HepG2 (cell line): Measurements from ENCODE around the gene KLHL7. TPM values are rescaled to one million over a fixed set of nuclear protein-coding genes. Genes with fewer than 3 reads are reported as not detected.

ENCODE experiments used
- BHLHE40 ChIP-seq: IDR thresholded peaks from 2 replicates; pipeline ENCODE4 v1.6.1; 2011; ENCODE audit warnings: low read length, improper control_type of control experiment
- GABPB1 ChIP-seq: IDR thresholded peaks from 2 replicates; pipeline ENCODE4 v1.6.1; 2016; ENCODE audit warnings: mild to moderate bottlenecking, missing genetic modification reagents, moderate library complexity, missing compliant biosample characterization
- NFE2L2 ChIP-seq: fragments of 150-350 bp; IDR thresholded peaks from 2 replicates; pipeline ENCODE4 v1.6.1; 2014; ENCODE audit warnings: low read length
- NR2F2 ChIP-seq: IDR thresholded peaks from 2 replicates; pipeline ENCODE4 v1.6.1; 2012; ENCODE audit warnings: low read depth, inconsistent platforms, borderline replicate concordance
- PHB2 ChIP-seq: fragments of 450-650 bp; IDR thresholded peaks from 2 replicates; pipeline ENCODE4 v1.6.1; 2018; ENCODE audit not compliant: partially characterized antibody
- ZNF121 ChIP-seq: sonication (generic); formaldehyde crosslinking; IDR thresholded peaks from 2 replicates; pipeline ENCODE4 v1.5.0; 2020; ENCODE audit warnings: mild to moderate bottlenecking, missing genetic modification reagents
- ZNF446 ChIP-seq: sonication (generic); formaldehyde crosslinking; IDR thresholded peaks from 2 replicates; pipeline ENCODE4 v1.5.0; 2020; ENCODE audit warnings: mild to moderate bottlenecking, missing genetic modification reagents
- ZNF841 ChIP-seq: sonication (generic); formaldehyde crosslinking; IDR thresholded peaks from 2 replicates; pipeline ENCODE4 v1.8.1; 2023; ENCODE audit warnings: missing genetic modification reagents, borderline replicate concordance
- ZSCAN21 ChIP-seq: sonication (generic); formaldehyde crosslinking; IDR thresholded peaks from 2 replicates; pipeline ENCODE4 v1.8.0; 2022; ENCODE audit warnings: mild to moderate bottlenecking, missing genetic modification reagents, moderate library complexity, borderline replicate concordance
- ZSCAN29 ChIP-seq: sonication (generic); formaldehyde crosslinking; conservative IDR thresholded peaks from 2 replicates; pipeline ENCODE4 v1.4.0; 2020; ENCODE audit warnings: mild to moderate bottlenecking, missing genetic modification reagents
- polyA plus RNA-seq, 8 experiments: library from polyadenylated mRNA; depleted of rRNA in 3 of 8; stranded (reverse) in 7 of 8; unstranded in 1 of 8; fragments of >200 nt; fragmentation: Illumina TruSeq in 4 of 8; extraction: Trizol in 4 of 8; gene quantifications; 2 replicates each; pipeline versions ENCODE4 v1.2.1 to v1.2.3, GENCODE V29; 2011 to 2016; ENCODE audit warnings: low read depth in 4 of 8, missing spikeins in 1 of 8, mixed read lengths in 1 of 8; ENCODE audit not compliant: insufficient read depth in 1 of 8
- total RNA-seq, 5 experiments: library from RNA; depleted of rRNA; stranded (reverse); fragments of >200 nt; fragmentation: Illumina TruSeq; extraction: Trizol; gene quantifications; 2 replicates each; pipeline ENCODE4 v1.2.3, GENCODE V29; 2016; ENCODE audit warnings: low read depth in 1 of 5
- TF ChIP-seq, protein P1 (sequence below): sonication (generic); formaldehyde crosslinking; IDR thresholded peaks from 2 replicates; pipeline ENCODE4 v1.5.0; 2020; ENCODE audit warnings: mild to moderate bottlenecking, missing genetic modification reagents
- TF ChIP-seq, protein P2 (sequence below): IDR thresholded peaks from 2 replicates; pipeline ENCODE4 v1.6.1; 2012; ENCODE audit warnings: low read depth, low read length, improper control_type of control experiment
- TF ChIP-seq, protein P3 (sequence below), 2 experiments: sonication (generic) in 1 of 2; formaldehyde crosslinking in 1 of 2; IDR thresholded peaks; 2 replicates each; pipeline versions ENCODE4 v1.6.1 to v1.9.0; 2014 to 2022; ENCODE audit warnings: antibody characterized with exemption in 1 of 2, borderline replicate concordance in 1 of 2, inconsistent platforms in 1 of 2, low read depth in 1 of 2, missing genetic modification reagents in 1 of 2
- TF ChIP-seq, protein P4 (sequence below): sonication (generic); formaldehyde crosslinking; IDR thresholded peaks from 2 replicates; pipeline ENCODE4 v1.4.0; 2020; ENCODE audit warnings: missing genetic modification reagents, borderline replicate concordance
- TF ChIP-seq, protein P5 (sequence below): sonication (generic); formaldehyde crosslinking; IDR thresholded peaks from 2 replicates; pipeline ENCODE4 v1.8.0; 2022; ENCODE audit warnings: missing genetic modification reagents, low read depth, mild to moderate bottlenecking, borderline replicate concordance

Gene KLHL7
- total and polyA plus RNA-seq, 2 of the 13 experiments (the other 11 are each of a cell fraction or from before 2014, with no cell fraction given) = 16.2 to 34.4 TPM

DNA sequence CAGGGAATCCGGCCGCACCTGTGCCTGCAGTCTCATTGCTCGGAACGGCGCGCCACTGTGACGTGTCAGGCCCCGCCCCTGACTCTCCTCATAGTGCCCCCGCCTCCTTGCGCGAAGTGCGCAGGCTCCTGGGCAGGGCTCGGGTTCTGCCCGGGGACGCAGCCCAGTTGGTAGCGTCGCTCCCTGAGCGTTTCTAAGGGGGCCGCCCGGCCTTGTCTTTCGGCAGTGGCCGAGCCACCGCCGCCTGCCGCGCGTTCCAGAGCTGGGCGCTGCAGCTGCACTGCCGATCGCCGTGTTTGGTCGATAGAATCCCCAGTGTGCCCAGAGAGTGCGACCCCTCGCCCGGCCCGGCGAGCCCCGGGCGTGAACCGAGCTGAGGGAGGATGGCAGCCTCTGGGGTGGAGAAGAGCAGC lies at the start of gene KLHL7 (continued):
- TF ChIP-seq, protein P1, sequence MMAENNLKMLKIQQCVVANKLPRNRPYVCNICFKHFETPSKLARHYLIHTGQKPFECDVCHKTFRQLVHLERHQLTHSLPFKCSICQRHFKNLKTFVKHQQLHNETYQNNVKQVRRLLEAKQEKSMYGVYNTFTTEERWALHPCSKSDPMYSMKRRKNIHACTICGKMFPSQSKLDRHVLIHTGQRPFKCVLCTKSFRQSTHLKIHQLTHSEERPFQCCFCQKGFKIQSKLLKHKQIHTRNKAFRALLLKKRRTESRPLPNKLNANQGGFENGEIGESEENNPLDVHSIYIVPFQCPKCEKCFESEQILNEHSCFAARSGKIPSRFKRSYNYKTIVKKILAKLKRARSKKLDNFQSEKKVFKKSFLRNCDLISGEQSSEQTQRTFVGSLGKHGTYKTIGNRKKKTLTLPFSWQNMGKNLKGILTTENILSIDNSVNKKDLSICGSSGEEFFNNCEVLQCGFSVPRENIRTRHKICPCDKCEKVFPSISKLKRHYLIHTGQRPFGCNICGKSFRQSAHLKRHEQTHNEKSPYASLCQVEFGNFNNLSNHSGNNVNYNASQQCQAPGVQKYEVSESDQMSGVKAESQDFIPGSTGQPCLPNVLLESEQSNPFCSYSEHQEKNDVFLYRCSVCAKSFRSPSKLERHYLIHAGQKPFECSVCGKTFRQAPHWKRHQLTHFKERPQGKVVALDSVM (CRISPR knock-in tag) = peak; percentile 29; the same call in 1 of the 2 replicates
- TF ChIP-seq NR2F2 (no peak), NFE2L2 (no peak), GABPB1 (peak; percentile 78), ZNF841 (CRISPR knock-in tag) (no peak), BHLHE40 (0 out of 2 replicates have a peak, but pooled peaks have one; percentile 9), PHB2 (no peak), ZNF446 (CRISPR knock-in tag) (no peak), ZSCAN21 (peak; percentile 80; the same call in 1 of the 2 replicates), ZNF121 (CRISPR knock-in tag) (0 out of 2 replicates have a peak, but pooled peaks have one; percentile 26), ZSCAN29 (CRISPR knock-in tag) (no peak)
- TF ChIP-seq, protein P2, sequence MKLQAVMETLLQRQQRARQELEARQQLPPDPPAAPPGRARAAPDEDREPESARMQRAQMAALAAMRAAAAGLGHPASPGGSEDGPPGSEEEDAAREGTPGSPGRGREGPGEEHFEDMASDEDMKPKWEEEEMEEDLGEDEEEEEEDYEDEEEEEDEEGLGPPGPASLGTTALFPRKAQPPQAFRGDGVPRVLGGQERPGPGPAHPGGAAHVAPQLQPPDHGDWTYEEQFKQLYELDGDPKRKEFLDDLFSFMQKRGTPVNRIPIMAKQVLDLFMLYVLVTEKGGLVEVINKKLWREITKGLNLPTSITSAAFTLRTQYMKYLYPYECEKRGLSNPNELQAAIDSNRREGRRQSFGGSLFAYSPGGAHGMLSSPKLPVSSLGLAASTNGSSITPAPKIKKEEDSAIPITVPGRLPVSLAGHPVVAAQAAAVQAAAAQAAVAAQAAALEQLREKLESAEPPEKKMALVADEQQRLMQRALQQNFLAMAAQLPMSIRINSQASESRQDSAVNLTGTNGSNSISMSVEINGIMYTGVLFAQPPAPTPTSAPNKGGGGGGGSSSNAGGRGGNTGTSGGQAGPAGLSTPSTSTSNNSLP = no peak
- TF ChIP-seq, protein P3, sequence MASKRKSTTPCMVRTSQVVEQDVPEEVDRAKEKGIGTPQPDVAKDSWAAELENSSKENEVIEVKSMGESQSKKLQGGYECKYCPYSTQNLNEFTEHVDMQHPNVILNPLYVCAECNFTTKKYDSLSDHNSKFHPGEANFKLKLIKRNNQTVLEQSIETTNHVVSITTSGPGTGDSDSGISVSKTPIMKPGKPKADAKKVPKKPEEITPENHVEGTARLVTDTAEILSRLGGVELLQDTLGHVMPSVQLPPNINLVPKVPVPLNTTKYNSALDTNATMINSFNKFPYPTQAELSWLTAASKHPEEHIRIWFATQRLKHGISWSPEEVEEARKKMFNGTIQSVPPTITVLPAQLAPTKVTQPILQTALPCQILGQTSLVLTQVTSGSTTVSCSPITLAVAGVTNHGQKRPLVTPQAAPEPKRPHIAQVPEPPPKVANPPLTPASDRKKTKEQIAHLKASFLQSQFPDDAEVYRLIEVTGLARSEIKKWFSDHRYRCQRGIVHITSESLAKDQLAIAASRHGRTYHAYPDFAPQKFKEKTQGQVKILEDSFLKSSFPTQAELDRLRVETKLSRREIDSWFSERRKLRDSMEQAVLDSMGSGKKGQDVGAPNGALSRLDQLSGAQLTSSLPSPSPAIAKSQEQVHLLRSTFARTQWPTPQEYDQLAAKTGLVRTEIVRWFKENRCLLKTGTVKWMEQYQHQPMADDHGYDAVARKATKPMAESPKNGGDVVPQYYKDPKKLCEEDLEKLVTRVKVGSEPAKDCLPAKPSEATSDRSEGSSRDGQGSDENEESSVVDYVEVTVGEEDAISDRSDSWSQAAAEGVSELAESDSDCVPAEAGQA (IDR thresholded peaks at IDR 0.05; ENCODE audit: low read depth) = peak; percentile 56; the same call in 1 of the 2 replicates
- TF ChIP-seq, protein P3 (CRISPR knock-in tag; IDR thresholded peaks at IDR 0.05; ENCODE audit: borderline replicate concordance) = no peak
- TF ChIP-seq, protein P4, sequence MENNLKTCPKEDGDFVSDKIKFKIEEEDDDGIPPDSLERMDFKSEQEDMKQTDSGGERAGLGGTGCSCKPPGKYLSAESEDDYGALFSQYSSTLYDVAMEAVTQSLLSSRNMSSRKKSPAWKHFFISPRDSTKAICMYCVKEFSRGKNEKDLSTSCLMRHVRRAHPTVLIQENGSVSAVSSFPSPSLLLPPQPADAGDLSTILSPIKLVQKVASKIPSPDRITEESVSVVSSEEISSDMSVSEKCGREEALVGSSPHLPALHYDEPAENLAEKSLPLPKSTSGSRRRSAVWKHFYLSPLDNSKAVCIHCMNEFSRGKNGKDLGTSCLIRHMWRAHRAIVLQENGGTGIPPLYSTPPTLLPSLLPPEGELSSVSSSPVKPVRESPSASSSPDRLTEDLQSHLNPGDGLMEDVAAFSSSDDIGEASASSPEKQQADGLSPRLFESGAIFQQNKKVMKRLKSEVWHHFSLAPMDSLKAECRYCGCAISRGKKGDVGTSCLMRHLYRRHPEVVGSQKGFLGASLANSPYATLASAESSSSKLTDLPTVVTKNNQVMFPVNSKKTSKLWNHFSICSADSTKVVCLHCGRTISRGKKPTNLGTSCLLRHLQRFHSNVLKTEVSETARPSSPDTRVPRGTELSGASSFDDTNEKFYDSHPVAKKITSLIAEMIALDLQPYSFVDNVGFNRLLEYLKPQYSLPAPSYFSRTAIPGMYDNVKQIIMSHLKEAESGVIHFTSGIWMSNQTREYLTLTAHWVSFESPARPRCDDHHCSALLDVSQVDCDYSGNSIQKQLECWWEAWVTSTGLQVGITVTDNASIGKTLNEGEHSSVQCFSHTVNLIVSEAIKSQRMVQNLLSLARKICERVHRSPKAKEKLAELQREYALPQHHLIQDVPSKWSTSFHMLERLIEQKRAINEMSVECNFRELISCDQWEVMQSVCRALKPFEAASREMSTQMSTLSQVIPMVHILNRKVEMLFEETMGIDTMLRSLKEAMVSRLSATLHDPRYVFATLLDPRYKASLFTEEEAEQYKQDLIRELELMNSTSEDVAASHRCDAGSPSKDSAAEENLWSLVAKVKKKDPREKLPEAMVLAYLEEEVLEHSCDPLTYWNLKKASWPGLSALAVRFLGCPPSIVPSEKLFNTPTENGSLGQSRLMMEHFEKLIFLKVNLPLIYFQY (CRISPR knock-in tag) = peak; percentile 60; the same call in 1 of the 2 replicates
- TF ChIP-seq, protein P5, sequence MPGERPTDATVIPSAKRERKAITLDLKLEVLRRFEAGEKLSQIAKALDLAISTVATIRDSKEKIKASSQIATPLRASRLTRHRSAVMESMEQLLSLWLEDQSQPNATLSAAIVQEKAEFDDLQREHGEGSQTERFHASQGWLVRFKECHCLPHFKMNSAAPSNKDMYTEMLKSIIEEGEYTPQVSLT (CRISPR knock-in tag) = no peak
